GM21423 (cell line): ENCODE measurements around the gene MYBL2.
A peak's percentile ranks its signal among the peaks of the same experiment; 100 is the strongest.
"Not testable (repeated sequence)": the region's sequence is repeated elsewhere in the genome, so short reads cannot be mapped to it uniquely, and the experiment has no call there.

Experiments used
- ATAC-seq: cut with Tn5 transposase; IDR thresholded peaks from one replicate; pipeline ENCODE4 v1.9.1; 2021; ENCODE audit warnings: mild to moderate bottlenecking, moderate library complexity; ENCODE audit not compliant: unreplicated experiment

The MYBL2 gene

GRCh38 chr20:43666376-43667328, at the start of gene MYBL2:
Gene MYBL2 (plus strand): TSS chr20:43667114. CDS start chr20:43667284, 170 bp downstream.
- peak; percentile 70 for ATAC-seq

DNA sequence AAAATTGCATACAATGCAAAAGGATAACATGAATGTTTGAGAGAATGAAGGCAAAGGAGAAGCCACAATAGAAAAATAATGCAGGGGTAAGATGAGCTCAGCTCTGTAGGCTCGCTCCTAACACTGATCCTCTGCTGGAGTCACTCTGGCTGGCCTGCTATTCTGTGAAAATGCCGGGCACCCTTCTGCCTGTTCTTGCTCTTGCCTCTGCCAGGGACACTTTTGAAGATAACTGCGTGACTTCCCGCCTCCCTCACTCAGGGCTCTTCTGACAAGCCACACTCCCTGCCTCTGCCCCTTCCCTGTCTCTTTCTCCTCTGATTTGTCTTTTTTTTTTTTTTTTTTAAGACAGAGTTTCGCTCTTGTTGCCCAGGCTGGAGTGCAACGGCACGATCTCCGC, 35.3 kb upstream of the MYBL2 start:
- no peak for ATAC-seq

DNA sequence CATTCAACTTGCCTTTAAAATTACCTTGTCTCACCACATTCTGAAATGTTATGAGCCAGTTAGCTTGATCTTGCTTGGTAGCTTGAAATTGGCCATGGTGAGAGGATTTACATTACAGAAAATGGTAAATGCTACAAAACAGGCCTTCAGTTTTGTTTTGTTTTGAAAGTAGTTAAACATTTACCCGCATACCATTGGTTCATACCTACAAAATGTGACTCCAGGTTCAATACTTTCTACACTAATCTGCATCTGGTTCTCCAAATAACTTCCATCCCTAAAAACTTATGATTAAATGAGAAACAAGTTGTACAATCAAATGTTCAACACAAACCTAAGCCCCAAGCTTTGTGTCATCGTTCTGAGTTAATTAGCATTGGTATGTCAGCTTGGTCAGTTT, 30.5 kb upstream of the MYBL2 start:
- no peak for ATAC-seq

- no peak for ATAC-seq
These were observed 24.4 kb upstream of the MYBL2 start for GRCh38 chr20:43642548-43642947.

DNA sequence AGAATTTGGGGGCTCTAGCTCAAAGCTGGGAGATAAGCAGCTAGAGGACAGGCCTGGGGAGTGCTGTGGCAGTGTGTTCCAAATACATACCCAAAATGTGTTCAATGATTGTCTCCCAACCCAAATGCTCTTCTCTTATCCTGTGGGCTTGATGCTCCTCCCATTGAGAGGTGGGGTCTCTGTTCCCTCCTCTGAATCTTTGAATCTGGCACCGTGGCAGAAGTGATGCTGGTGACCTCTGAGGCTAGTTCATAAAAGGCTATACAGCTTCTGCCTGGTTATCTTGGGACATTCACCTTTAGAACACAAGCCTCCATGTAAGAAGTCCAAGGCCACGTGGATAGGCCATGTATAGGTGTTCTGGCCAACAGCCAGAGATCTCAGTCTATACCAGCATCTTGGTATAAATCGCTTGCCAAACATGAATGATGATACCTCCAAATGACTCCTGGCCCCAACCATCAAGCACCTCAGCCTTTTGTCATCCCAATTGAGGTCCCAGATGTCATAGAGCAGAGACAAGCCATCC, 15.9 kb upstream of the MYBL2 start:
- ATAC-seq = no peak

DNA sequence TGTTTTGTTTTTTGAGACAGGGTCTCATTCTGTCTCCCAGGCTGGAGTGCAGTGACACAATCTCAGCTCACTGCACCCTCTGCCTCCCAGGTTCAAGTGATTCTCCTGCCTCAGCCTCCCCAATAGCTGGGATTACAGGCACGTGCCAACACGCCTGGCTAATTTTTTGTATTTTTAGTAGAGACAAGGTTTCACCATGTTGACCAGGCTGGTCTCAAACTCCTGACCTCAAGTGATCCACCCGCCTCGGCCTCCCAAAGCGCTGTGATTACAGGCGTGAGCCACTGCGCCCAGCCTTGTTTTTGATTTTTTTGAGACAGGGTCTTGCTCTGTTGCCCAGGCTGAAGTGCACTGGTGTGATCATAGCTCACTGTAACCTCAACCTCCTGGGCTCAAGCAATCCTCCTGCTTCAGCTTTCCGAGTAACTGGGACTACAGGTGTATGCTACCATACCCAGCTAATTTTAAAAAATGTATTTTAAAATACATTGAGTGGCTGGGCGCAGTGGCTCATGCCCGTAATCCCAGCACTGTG, 15.2 kb upstream of the MYBL2 start:
- not testable (repeated sequence) for ATAC-seq

DNA sequence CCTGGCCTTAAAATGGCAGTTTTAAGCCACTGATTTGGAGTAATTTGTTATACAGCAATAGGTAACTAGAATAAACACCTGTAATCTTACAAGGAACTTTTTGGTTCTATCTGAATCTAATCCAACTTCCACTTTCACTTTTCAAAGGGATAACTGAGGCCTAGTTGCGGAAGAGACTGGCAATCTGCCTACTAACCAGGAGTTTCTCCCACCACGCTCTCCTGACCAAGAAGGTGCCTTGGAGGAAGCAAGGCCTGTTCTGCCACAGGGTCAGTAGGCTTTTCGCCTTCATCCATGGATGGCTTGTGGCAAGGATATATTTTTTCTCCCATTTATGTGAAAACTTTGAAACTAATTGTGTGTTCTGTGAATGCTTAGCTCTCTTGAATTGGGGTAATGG, 12.9 kb upstream of the MYBL2 start:
- no peak for ATAC-seq

GRCh38 chr20:43655176-43655575, 11.7 kb upstream of the MYBL2 start:
- not testable (repeated sequence) for ATAC-seq

DNA sequence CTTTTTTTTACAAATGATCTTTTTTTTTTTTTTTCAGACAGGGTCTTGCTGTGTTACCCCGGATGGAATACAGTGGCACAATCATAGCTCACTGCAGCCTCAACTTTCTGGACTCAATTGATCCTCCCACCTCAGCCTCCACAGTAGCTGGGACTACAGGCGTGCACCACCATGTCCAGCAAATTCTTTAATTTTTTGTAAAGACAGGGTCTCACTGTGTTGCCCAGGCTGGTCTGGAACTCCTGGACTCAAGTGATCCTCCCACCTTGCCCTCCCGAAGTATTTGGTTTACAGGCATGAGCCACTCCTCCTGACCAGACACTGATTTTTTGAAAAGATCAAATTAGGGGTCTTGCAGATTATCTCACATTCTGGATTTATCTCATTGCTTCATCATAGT, 11.0 kb upstream of the MYBL2 start:
- no peak for ATAC-seq

DNA sequence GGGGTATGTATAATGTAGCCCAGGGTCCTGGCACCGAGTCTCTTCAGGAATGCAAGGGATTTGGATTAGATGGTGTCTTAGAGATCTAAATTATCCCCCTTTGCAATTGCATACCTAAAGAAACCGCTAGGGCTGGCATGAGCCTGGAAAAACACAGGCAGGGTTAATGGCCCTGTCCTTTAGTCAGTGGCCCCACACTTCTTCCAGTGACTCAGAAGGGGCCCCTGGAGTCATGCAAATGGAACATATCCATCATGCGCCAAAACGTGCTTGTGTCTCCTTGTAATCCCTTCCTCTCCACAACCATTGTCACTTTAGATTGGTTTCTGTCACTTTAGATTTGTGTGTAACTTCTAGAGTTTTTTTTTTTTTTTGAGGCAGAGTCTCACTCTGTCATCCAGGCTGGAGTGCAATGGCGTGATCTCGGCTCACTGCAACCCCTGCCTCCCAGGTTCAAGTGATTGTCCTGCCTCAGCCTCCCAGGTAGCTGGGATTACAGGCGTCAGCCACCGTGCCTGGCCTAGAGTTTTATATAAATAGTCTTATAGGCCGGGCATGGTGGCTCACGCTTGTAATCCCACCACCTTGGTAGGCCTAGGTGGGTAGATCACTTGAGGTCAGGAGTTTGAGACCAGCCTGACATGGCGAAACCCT, 8.7 kb upstream of the MYBL2 start:
- no peak for ATAC-seq

GRCh38 chr20:43658723-43659419, 8.0 kb upstream of the MYBL2 start:
- ATAC-seq = no peak

- ATAC-seq = no peak
These were observed 3.8 kb upstream of the MYBL2 start for GRCh38 chr20:43662943-43663655.

DNA sequence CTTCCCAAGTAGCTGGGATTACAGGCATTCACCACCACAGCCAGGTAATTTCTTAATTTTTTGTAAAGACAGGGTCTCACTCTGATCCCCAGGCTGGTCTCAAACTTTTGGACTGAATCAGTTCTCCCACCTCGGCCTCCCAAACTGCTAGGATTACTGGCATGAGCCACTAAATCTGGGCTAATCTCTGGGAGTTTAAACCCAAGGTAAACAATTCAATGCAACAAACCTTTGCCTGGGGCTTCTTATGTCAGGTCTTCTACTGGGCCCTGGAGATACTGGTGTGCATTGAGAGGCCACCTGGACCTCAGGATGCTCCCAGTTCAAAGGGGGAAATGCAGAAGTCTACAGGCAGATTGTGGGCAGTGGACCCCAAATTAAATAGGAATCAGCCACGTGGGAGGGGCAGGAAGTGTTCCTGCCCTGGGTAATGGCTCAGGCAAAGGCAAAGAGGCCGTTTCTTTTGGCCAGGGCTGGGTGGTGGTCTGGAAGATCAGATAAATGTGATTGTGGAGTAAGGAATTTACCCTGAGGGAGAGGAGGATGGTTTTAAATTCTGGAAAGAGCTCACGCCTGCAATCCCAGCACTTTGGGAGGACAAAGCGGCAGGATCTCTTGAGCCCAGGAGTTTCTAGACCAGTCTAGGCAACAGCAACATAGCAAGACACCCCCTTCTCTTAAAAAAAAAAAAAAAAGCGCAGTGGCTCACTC, 1.3 kb upstream of the MYBL2 start:
- ATAC-seq = no peak

DNA sequence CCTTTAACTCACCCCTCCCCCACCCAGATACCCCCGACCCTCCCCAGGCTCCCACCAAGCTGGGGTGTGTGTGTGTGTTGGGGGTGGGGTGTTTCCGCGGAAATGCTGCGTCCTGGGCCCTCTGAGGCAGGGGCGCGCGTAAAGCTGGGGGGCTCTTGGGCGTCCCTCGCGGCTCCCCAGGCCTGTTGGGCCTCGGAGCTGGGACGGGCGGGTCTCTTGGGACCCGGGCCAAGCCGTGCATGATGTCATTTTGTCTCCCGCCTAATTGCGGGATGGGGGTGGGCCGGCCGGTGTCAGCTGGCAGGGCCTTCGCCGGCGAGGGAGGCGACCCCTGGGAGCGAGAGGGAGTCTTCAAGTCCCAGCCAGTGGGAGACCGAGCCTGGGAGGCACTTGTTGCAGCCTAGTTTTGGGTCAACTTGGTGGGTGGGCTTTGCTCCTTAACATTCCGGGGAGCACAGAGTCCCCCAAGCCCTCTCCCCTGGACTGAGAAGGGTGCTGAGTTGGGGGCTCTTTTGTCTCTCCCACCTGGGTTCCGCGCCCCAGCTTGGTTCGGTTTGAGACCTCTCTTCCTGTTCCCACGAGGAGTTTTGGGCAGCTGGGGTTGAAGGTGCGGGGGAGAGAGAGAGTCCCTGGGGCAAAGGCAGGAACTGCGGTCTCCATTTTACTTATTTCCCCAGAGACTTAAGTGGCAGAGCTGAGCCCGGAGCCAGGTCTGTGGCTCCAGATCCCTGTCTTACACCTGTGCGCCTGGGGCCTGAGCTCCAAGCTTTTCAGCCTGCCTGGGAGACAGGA, 623 bp downstream of the MYBL2 start:
- ATAC-seq = peak; percentile 33

DNA sequence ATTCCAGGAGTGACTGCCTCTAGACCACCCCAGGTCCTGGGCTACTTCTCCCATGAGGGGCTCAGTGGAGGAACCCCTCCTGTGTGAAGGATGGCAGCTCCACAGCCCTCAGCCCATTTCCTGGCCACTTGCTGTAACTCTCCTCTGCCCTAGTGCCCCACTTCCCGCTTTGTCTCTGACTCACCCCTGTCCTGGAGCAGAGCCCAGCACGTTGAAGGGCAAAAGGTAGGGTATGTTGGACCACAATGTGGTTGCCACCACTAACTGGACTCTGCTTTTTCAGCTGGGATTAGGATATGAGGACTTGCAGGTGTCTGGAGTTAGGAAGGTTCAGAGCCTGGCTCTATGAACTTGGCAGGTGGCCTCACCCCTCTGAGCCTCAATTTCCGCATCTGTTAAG, 2.4 kb downstream of the MYBL2 start:
- ATAC-seq = no peak

DNA sequence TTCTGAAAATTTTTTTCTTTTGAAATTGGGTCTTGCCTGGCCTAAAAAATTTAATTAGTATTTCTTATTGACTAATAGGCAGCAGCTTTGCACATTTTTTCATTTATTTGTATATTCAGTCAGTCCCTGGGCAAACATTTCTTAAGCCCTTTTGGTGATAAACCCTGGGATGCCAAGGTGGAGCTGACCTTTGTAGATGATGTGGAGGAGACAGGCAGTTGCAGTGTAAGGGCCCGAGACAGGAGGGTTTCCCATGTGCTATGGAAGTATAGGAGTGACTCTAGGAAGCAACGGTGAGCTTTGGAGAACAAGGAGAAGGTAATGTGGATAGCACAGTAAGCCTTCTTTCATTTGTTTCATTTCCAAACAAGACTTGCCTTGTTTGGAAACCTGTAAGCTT, 3.5 kb downstream of the MYBL2 start:
- ATAC-seq = no peak

DNA sequence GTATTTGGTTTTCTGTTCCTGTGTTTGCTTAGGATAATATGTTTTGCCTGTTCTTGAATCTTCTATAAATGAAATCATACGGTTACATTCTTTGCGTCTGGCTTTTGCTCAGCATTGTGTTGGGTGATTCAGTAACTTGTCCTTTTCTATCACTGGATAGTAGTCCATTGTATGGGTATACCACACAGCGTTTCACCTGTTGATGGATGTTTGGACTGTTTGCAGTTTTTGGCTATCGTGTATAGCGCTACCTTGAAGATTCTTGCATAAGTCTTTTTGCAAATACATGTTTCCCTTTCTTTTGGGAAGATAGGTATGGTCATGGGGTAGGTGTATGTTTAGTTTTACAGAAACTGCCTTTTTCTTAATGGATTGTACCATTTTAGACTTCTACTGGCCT, 9.5 kb downstream of the MYBL2 start:
- ATAC-seq = no peak

- ATAC-seq = no peak
These were observed 14.1 kb downstream of the MYBL2 start for GRCh38 chr20:43680981-43681380.

DNA sequence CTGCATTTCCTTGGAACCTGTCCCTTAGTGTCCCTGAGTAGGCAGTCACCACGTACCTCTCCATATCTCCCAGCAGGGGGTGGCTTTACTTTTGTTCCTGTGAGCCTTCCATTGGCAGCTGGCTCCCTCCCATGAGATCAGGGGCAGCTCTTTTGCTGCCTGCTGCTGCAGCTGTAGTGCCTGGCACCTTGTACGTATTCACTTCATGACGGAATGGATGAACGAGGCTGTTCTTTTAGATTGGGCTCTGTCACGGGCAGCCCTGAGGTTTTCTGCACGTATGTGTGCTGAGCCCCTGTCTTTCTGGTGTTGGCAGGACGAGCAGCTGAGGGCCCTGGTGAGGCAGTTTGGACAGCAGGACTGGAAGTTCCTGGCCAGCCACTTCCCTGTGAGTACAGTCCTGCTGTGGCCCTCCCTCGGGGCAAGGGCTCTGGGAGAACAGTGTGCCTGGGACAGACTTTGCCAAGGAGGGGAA, 14.6 kb downstream of the MYBL2 start:
- peak; percentile 12 for ATAC-seq
